GM18511 (cell line): ENCODE data around the gene NXT1.
"Not testable (repeated sequence)": the region's sequence is repeated elsewhere in the genome, so short reads cannot be mapped to it uniquely, and the experiment has no call there.

ENCODE experiments used
- ATAC-seq: cut with Tn5 transposase; IDR thresholded peaks from one replicate; pipeline ENCODE4 v1.9.1; 2021; ENCODE audit warnings: mild to moderate bottlenecking, moderate library complexity; ENCODE audit not compliant: unreplicated experiment

The NXT1 gene

GRCh38 chr20:23327617-23328333, 22.8 kb upstream of the NXT1 start:
- ATAC-seq: no peak

GRCh38 chr20:23331450-23332350, 18.9 kb upstream of the NXT1 start:
- peak; percentile 57 for ATAC-seq

- no peak for ATAC-seq
These were observed 18.1 kb upstream of the NXT1 start for GRCh38 chr20:23332467-23332866.

GRCh38 chr20:23334111-23334510, 16.5 kb upstream of the NXT1 start:
- ATAC-seq: no peak

- ATAC-seq: no peak
These were observed 15.1 kb upstream of the NXT1 start for GRCh38 chr20:23335521-23335920.

GRCh38 chr20:23336476-23336875, 14.1 kb upstream of the NXT1 start:
- ATAC-seq: no peak

GRCh38 chr20:23337312-23337711, 13.3 kb upstream of the NXT1 start:
- ATAC-seq: no peak

- no peak for ATAC-seq
These were observed 10.6 kb upstream of the NXT1 start for GRCh38 chr20:23339986-23340385.

GRCh38 chr20:23340524-23340923, 10.1 kb upstream of the NXT1 start:
- ATAC-seq: no peak

- no peak for ATAC-seq
These were observed 9.5 kb upstream of the NXT1 start for GRCh38 chr20:23341073-23341472.

- ATAC-seq: no peak
These were observed 7.0 kb upstream of the NXT1 start for GRCh38 chr20:23343590-23343989.

GRCh38 chr20:23344336-23344735, 6.3 kb upstream of the NXT1 start:
- ATAC-seq: no peak

- ATAC-seq: no peak
These were observed 4.6 kb upstream of the NXT1 start for GRCh38 chr20:23346002-23346401.

- ATAC-seq: no peak
These were observed 2.8 kb upstream of the NXT1 start for GRCh38 chr20:23347791-23348190.

- ATAC-seq: not testable (repeated sequence)
These were observed 2.1 kb upstream of the NXT1 start for GRCh38 chr20:23348510-23348909.

GRCh38 chr20:23349338-23350195, 1.0 kb upstream of the NXT1 start:
- peak; percentile 50 for ATAC-seq

- peak; percentile 34 for ATAC-seq
These were observed 580 bp downstream of the NXT1 start for GRCh38 chr20:23350904-23351838.

GRCh38 chr20:23356203-23356602, 5.6 kb downstream of the NXT1 start:
- ATAC-seq: no peak

- peak; percentile 75 for ATAC-seq
These were observed 7.4 kb downstream of the NXT1 start for GRCh38 chr20:23357767-23358562.
